Measurements from ENCODE around the gene NOG. TPM values are rescaled to one million over a fixed set of nuclear protein-coding genes. Genes with fewer than 3 reads are reported as not detected.
A peak's percentile ranks its signal among the peaks of the same experiment; 100 is the strongest.

The NOG gene
- total and polyA plus RNA-seq, 2 donors (not counting 3 experiments of a cell fraction or from before 2014, with no cell fraction given), result 0.63 to 2.3 TPM

DNA sequence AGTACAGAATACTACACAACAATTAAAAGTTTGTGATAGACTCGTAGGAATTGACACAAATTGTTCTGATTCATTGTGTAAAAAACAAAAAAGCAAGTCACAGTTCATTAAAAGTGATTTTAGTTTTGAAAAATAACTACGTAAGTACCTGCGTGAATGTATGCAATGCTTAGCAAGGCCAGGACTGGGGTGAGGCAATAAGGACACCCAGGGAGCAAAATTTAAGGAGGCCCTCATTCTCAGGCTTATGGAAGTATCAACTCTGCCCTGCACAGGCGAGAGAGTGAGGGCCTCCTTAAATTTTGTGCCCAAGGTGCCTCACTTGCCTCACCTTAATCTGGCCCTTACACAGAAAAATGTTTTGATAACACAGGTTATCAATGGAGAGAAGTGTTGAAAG is 31.4 kb downstream of the NOG start:
- FAIRE-seq, result no peak
- dilution Hi-C loops (cut with MboI; ENCODE audit: extremely low pct_ligation_motif_present, low sequenced_read_pairs), result no loop called here
- Histone ChIP-seq H3K79me2 (ENCODE audit: control insufficient read depth, insufficient read depth, low read length) (no peaks in the 10 kb centered on the region), H3K27ac (ENCODE audit: insufficient read depth, low read depth, low read length) (no peak overlapping the region), H2AFZ (ENCODE audit: low read depth, low read length) (no peak overlapping the region), H3K9me1 (replicated peaks; ENCODE audit: control insufficient read depth, extremely low read depth, insufficient read depth, low read length) (no peaks in the 10 kb centered on the region), H3K4me3 (replicated peaks in 1 of 3; ENCODE audit: insufficient read depth in 1 of 3, low read depth in 1 of 3, low read length in 3 of 3) (no peak overlapping the region), H3K36me3 (ENCODE audit: control insufficient read depth in 2 of 2, extremely low read depth in 1 of 2, insufficient read depth in 2 of 2, low read length in 2 of 2) (no peaks in the 10 kb centered on the region), H3K9ac (replicated peaks; ENCODE audit: extremely low read depth, insufficient read depth, low read length) (no peak overlapping the region), H4K20me1 (replicated peaks; ENCODE audit: control insufficient read depth, extremely low read depth, insufficient read depth, low read length) (no peaks in the 10 kb centered on the region), H3K27me3 (ENCODE audit: control insufficient read depth in 2 of 2, insufficient read depth in 2 of 2, low read length in 2 of 2) (no peaks in the 10 kb centered on the region), H3K9me3 (replicated peaks; ENCODE audit: control insufficient read depth, insufficient read depth, low read length) (no peaks in the 10 kb centered on the region), H3K4me1 (ENCODE audit: control insufficient read depth, extremely low read depth, insufficient read depth, low read length) (no peaks in the 10 kb centered on the region), H3K4me2 (ENCODE audit: insufficient read depth, low read length) (no peak overlapping the region)
- TF ChIP-seq GATA2 (IDR thresholded peaks at IDR 0.05; ENCODE audit: insufficient read depth, insufficient read length, low read depth, low read length) (no peak), FOS (IDR thresholded peaks at IDR 0.05; ENCODE audit: borderline replicate concordance, insufficient read depth, low read length) (no peak), EZH2 (IDR thresholded peaks at IDR 0.05; ENCODE audit: borderline replicate concordance, low read depth, low read length, severe bottlenecking) (no peak), MYC (IDR thresholded peaks at IDR 0.05; ENCODE audit: low read depth, low read length) (no peak)
- TF ChIP-seq, protein P1, sequence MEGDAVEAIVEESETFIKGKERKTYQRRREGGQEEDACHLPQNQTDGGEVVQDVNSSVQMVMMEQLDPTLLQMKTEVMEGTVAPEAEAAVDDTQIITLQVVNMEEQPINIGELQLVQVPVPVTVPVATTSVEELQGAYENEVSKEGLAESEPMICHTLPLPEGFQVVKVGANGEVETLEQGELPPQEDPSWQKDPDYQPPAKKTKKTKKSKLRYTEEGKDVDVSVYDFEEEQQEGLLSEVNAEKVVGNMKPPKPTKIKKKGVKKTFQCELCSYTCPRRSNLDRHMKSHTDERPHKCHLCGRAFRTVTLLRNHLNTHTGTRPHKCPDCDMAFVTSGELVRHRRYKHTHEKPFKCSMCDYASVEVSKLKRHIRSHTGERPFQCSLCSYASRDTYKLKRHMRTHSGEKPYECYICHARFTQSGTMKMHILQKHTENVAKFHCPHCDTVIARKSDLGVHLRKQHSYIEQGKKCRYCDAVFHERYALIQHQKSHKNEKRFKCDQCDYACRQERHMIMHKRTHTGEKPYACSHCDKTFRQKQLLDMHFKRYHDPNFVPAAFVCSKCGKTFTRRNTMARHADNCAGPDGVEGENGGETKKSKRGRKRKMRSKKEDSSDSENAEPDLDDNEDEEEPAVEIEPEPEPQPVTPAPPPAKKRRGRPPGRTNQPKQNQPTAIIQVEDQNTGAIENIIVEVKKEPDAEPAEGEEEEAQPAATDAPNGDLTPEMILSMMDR (IDR thresholded peaks at IDR 0.05; ENCODE audit: extremely low read depth in 1 of 2, insufficient read depth in 1 of 2, low read depth in 1 of 2, low read length in 2 of 2), result no peak
- ChIA-PET POLR2A (no interaction called here), CTCF (interaction anchor here (0.6 to 3.2 kb wide), 2 partner anchors 47 to 91 kb away, joined by 3 to 9 read pairs; no protein-coding TSS in a partner anchor)
- BruUV-seq (replicated peaks), result no TSS peak
- DNase-seq (ENCODE audit: low read depth, low spot score), result no peak
- intact Hi-C loops (cut with micrococcal nuclease), result no loop called here

DNA sequence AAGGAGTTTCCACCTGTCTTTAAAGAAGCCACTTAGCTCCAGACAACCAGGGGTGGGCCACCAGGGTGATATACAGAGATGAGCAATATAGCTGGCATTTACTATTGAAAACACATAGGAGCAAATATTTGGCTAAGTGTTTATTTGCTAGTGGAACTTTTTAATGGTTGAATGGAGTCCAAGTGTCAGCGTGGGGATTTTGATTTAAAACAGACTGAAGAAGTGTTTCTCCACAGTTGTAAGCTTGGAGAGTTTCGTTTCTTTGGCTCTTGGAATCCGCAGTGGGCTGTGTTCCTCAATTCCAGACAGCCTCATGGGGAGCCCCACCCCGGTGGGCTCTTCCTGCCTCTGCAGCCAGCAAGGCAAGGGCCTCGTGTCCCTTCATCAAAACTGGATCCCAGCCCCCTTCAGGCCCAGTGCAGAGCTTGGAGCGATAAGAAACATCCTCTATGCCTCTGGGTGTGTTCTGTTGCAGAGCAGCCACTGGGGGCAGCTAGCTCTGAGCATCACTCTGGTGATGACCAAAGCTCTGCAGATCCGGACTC is 36.1 kb downstream of the NOG start:
- Histone ChIP-seq H2AFZ (ENCODE audit: low read depth, low read length) (no peak overlapping the region), H3K9me3 (replicated peaks; ENCODE audit: control insufficient read depth, insufficient read depth, low read length) (no peaks in the 10 kb centered on the region), H3K4me2 (ENCODE audit: insufficient read depth, low read length) (no peak overlapping the region), H3K4me3 (replicated peaks in 1 of 3; ENCODE audit: insufficient read depth in 1 of 3, low read depth in 1 of 3, low read length in 3 of 3) (no peak overlapping the region), H4K20me1 (replicated peaks; ENCODE audit: control insufficient read depth, extremely low read depth, insufficient read depth, low read length) (no peaks in the 10 kb centered on the region), H3K4me1 (ENCODE audit: control insufficient read depth, extremely low read depth, insufficient read depth, low read length) (no peaks in the 10 kb centered on the region), H3K36me3 (ENCODE audit: control insufficient read depth in 2 of 2, extremely low read depth in 1 of 2, insufficient read depth in 2 of 2, low read length in 2 of 2) (no peaks in the 10 kb centered on the region), H3K27ac (ENCODE audit: insufficient read depth, low read depth, low read length) (no peak overlapping the region), H3K27me3 (ENCODE audit: control insufficient read depth in 2 of 2, insufficient read depth in 2 of 2, low read length in 2 of 2) (no peaks in the 10 kb centered on the region), H3K9ac (replicated peaks; ENCODE audit: extremely low read depth, insufficient read depth, low read length) (no peak overlapping the region), H3K79me2 (ENCODE audit: control insufficient read depth, insufficient read depth, low read length) (no peaks in the 10 kb centered on the region), H3K9me1 (replicated peaks; ENCODE audit: control insufficient read depth, extremely low read depth, insufficient read depth, low read length) (no peaks in the 10 kb centered on the region)
- DNase-seq (ENCODE audit: low read depth, low spot score), result no peak
- TF ChIP-seq, protein P1 (IDR thresholded peaks at IDR 0.05; ENCODE audit: extremely low read depth in 1 of 2, insufficient read depth in 1 of 2, low read depth in 1 of 2, low read length in 2 of 2), result peak in 1 of 2 donors; percentile 25
- no peak for TF ChIP-seq POLR2A (IDR thresholded peaks at IDR 0.05; ENCODE audit: low read depth, low read length)
- no TSS peak for BruUV-seq (replicated peaks)
- intact Hi-C loops (cut with micrococcal nuclease) (no loop called here), dilution Hi-C loops (cut with MboI; ENCODE audit: extremely low pct_ligation_motif_present, low sequenced_read_pairs) (no loop called here)
- CTCF ChIA-PET, result interaction anchor here (0.8 to 1.7 kb wide), 5 partner anchors 8 to 86 kb away, joined by 3 to 15 read pairs (median 4); partner anchors contain the start of gene NOG
- FAIRE-seq, result no peak
- POLR2A ChIA-PET, result no interaction called here

Data from endothelial cell of umbilical vein (primary cell).